HepG2 (cell line): ENCODE data around the gene RBM23. TPM values are rescaled to one million over a fixed set of nuclear protein-coding genes. Genes with fewer than 3 reads are reported as not detected.

ENCODE experiments used
- AKAP8 ChIP-seq: sonication (generic); formaldehyde crosslinking; IDR thresholded peaks from 2 replicates; pipeline ENCODE4 v1.5.1; 2020; ENCODE audit warnings: mild to moderate bottlenecking, missing genetic modification reagents
- CHD4 ChIP-seq: fragments of 200-600 bp; sonication (generic); IDR thresholded peaks from 2 replicates; pipeline ENCODE4 v1.7.0; 2017; ENCODE audit warnings: mild to moderate bottlenecking, low read length, borderline replicate concordance
- GABPA ChIP-seq, 2 experiments: IDR thresholded peaks; 2 replicates each; pipeline ENCODE4 v1.6.1; 2011 to 2016; ENCODE audit warnings: low read depth in 2 of 2, low read length in 1 of 2, missing biosample characterization in 1 of 2, missing genetic modification characterization in 1 of 2
- ZFP1 ChIP-seq: IDR thresholded peaks from 2 replicates; pipeline ENCODE4 v1.6.1; 2016
- ZSCAN25 ChIP-seq: sonication (generic); formaldehyde crosslinking; IDR thresholded peaks from 2 replicates; pipeline ENCODE4 v1.8.0; 2022; ENCODE audit warnings: mild to moderate bottlenecking, missing genetic modification reagents
- polyA plus RNA-seq, 8 experiments: library from polyadenylated mRNA; depleted of rRNA in 3 of 8; stranded (reverse) in 7 of 8; unstranded in 1 of 8; fragments of >200 nt; fragmentation: Illumina TruSeq in 4 of 8; extraction: Trizol in 4 of 8; gene quantifications; 2 replicates each; pipeline versions ENCODE4 v1.2.1 to v1.2.3, GENCODE V29; 2011 to 2016; ENCODE audit warnings: low read depth in 4 of 8, missing spikeins in 1 of 8, mixed read lengths in 1 of 8; ENCODE audit not compliant: insufficient read depth in 1 of 8
- total RNA-seq, 5 experiments: library from RNA; depleted of rRNA; stranded (reverse); fragments of >200 nt; fragmentation: Illumina TruSeq; extraction: Trizol; gene quantifications; 2 replicates each; pipeline ENCODE4 v1.2.3, GENCODE V29; 2016; ENCODE audit warnings: low read depth in 1 of 5
- TF ChIP-seq, protein P1 (sequence below): sonication (generic); formaldehyde crosslinking; IDR thresholded peaks from 2 replicates; pipeline ENCODE4 v1.4.0; 2020; ENCODE audit warnings: missing genetic modification reagents, borderline replicate concordance
- TF ChIP-seq, protein P2 (sequence below): IDR thresholded peaks from 2 replicates; pipeline ENCODE4 v1.4.0; 2020; ENCODE audit warnings: mild to moderate bottlenecking, missing genetic modification reagents
- TF ChIP-seq, protein P3 (sequence below): sonication (generic); formaldehyde crosslinking; IDR thresholded peaks from 2 replicates; pipeline ENCODE4 v1.4.0; 2020; ENCODE audit warnings: missing genetic modification reagents
- TF ChIP-seq, protein P4 (sequence below): sonication (generic); formaldehyde crosslinking; conservative IDR thresholded peaks from 2 replicates; pipeline ENCODE4 v1.4.0; 2020; ENCODE audit warnings: missing genetic modification reagents
- TF ChIP-seq, protein P5 (sequence below): sonication (generic); formaldehyde crosslinking; IDR thresholded peaks from 2 replicates; pipeline ENCODE4 v1.5.1; 2020; ENCODE audit warnings: missing genetic modification reagents, mild to moderate bottlenecking, borderline replicate concordance

The RBM23 gene
- total and polyA plus RNA-seq, 2 of the 13 experiments (the other 11 are each of a cell fraction or from before 2014, with no cell fraction given): 1.5 to 2.1 TPM

DNA sequence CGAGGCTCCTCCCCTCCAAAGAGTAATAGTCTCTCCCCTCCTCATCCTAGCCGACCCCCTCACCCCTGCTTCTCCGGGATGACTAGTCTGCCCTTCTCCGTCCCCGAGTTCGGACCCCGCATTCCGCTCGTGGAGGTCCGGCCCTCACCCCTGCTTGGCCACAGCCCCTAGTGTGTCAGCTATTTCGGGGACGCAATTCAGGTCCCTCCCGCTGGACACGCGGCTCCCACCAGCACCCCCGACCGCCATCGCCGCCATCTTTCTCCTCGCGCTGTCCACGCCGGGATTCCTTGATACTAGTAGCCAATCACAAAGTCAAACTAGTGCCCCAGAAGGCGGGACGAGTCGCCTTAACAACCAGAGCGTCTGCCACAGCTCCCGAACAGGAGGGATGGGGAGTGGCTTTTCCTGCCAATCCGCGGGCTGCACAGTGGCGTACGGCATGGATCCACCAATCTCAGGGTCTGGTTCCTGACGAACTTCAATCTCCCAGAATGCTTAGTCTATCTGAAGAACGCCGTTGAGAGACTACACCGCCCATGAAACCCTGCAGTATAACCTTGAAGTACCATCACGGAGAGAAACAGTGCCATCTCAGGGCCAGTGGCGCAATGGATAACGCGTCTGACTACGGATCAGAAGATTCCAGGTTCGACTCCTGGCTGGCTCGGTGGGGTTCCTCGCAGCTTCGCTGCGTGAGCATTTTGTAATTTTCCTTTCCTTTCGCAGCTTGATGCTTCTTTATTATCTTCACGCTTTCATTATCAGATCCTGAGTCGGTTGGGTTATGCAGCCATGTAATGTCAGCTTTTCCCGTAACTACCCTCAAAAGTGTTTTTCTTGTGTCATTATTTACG lies 10.4 kb upstream of the RBM23 start, which contains the start of gene PRMT5 (continued):
- TF ChIP-seq, protein P1, sequence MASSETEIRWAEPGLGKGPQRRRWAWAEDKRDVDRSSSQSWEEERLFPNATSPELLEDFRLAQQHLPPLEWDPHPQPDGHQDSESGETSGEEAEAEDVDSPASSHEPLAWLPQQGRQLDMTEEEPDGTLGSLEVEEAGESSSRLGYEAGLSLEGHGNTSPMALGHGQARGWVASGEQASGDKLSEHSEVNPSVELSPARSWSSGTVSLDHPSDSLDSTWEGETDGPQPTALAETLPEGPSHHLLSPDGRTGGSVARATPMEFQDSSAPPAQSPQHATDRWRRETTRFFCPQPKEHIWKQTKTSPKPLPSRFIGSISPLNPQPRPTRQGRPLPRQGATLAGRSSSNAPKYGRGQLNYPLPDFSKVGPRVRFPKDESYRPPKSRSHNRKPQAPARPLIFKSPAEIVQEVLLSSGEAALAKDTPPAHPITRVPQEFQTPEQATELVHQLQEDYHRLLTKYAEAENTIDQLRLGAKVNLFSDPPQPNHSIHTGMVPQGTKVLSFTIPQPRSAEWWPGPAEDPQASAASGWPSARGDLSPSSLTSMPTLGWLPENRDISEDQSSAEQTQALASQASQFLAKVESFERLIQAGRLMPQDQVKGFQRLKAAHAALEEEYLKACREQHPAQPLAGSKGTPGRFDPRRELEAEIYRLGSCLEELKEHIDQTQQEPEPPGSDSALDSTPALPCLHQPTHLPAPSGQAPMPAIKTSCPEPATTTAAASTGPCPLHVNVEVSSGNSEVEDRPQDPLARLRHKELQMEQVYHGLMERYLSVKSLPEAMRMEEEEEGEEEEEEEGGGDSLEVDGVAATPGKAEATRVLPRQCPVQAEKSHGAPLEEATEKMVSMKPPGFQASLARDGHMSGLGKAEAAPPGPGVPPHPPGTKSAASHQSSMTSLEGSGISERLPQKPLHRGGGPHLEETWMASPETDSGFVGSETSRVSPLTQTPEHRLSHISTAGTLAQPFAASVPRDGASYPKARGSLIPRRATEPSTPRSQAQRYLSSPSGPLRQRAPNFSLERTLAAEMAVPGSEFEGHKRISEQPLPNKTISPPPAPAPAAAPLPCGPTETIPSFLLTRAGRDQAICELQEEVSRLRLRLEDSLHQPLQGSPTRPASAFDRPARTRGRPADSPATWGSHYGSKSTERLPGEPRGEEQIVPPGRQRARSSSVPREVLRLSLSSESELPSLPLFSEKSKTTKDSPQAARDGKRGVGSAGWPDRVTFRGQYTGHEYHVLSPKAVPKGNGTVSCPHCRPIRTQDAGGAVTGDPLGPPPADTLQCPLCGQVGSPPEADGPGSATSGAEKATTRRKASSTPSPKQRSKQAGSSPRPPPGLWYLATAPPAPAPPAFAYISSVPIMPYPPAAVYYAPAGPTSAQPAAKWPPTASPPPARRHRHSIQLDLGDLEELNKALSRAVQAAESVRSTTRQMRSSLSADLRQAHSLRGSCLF (CRISPR knock-in tag): peak; percentile 91; the same call in 1 of the 2 replicates
- TF ChIP-seq GABPA (IDR thresholded peaks at IDR 0.05; ENCODE audit: low read depth, low read length) (no peak), GABPA (CRISPR knock-in tag; IDR thresholded peaks at IDR 0.05; ENCODE audit: low read depth) (no peak), CHD4 (0 out of 2 replicates have a peak, but pooled peaks have one; percentile 67), AKAP8 (CRISPR knock-in tag) (peak; percentile 79; the same call in 1 of the 2 replicates), ZFP1 (CRISPR knock-in tag) (peak; percentile 97), ZSCAN25 (CRISPR knock-in tag) (peak; percentile 100)
- TF ChIP-seq, protein P2, sequence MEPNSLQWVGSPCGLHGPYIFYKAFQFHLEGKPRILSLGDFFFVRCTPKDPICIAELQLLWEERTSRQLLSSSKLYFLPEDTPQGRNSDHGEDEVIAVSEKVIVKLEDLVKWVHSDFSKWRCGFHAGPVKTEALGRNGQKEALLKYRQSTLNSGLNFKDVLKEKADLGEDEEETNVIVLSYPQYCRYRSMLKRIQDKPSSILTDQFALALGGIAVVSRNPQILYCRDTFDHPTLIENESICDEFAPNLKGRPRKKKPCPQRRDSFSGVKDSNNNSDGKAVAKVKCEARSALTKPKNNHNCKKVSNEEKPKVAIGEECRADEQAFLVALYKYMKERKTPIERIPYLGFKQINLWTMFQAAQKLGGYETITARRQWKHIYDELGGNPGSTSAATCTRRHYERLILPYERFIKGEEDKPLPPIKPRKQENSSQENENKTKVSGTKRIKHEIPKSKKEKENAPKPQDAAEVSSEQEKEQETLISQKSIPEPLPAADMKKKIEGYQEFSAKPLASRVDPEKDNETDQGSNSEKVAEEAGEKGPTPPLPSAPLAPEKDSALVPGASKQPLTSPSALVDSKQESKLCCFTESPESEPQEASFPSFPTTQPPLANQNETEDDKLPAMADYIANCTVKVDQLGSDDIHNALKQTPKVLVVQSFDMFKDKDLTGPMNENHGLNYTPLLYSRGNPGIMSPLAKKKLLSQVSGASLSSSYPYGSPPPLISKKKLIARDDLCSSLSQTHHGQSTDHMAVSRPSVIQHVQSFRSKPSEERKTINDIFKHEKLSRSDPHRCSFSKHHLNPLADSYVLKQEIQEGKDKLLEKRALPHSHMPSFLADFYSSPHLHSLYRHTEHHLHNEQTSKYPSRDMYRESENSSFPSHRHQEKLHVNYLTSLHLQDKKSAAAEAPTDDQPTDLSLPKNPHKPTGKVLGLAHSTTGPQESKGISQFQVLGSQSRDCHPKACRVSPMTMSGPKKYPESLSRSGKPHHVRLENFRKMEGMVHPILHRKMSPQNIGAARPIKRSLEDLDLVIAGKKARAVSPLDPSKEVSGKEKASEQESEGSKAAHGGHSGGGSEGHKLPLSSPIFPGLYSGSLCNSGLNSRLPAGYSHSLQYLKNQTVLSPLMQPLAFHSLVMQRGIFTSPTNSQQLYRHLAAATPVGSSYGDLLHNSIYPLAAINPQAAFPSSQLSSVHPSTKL (CRISPR knock-in tag): peak; percentile 92
- TF ChIP-seq, protein P3, sequence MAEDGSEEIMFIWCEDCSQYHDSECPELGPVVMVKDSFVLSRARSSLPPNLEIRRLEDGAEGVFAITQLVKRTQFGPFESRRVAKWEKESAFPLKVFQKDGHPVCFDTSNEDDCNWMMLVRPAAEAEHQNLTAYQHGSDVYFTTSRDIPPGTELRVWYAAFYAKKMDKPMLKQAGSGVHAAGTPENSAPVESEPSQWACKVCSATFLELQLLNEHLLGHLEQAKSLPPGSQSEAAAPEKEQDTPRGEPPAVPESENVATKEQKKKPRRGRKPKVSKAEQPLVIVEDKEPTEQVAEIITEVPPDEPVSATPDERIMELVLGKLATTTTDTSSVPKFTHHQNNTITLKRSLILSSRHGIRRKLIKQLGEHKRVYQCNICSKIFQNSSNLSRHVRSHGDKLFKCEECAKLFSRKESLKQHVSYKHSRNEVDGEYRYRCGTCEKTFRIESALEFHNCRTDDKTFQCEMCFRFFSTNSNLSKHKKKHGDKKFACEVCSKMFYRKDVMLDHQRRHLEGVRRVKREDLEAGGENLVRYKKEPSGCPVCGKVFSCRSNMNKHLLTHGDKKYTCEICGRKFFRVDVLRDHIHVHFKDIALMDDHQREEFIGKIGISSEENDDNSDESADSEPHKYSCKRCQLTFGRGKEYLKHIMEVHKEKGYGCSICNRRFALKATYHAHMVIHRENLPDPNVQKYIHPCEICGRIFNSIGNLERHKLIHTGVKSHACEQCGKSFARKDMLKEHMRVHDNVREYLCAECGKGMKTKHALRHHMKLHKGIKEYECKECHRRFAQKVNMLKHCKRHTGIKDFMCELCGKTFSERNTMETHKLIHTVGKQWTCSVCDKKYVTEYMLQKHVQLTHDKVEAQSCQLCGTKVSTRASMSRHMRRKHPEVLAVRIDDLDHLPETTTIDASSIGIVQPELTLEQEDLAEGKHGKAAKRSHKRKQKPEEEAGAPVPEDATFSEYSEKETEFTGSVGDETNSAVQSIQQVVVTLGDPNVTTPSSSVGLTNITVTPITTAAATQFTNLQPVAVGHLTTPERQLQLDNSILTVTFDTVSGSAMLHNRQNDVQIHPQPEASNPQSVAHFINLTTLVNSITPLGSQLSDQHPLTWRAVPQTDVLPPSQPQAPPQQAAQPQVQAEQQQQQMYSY (CRISPR knock-in tag): peak; percentile 41; the same call in 1 of the 2 replicates
- TF ChIP-seq, protein P4, sequence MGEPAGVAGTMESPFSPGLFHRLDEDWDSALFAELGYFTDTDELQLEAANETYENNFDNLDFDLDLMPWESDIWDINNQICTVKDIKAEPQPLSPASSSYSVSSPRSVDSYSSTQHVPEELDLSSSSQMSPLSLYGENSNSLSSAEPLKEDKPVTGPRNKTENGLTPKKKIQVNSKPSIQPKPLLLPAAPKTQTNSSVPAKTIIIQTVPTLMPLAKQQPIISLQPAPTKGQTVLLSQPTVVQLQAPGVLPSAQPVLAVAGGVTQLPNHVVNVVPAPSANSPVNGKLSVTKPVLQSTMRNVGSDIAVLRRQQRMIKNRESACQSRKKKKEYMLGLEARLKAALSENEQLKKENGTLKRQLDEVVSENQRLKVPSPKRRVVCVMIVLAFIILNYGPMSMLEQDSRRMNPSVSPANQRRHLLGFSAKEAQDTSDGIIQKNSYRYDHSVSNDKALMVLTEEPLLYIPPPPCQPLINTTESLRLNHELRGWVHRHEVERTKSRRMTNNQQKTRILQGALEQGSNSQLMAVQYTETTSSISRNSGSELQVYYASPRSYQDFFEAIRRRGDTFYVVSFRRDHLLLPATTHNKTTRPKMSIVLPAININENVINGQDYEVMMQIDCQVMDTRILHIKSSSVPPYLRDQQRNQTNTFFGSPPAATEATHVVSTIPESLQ (CRISPR knock-in tag): peak; percentile 95; the same call in 1 of the 2 replicates
- TF ChIP-seq, protein P5, sequence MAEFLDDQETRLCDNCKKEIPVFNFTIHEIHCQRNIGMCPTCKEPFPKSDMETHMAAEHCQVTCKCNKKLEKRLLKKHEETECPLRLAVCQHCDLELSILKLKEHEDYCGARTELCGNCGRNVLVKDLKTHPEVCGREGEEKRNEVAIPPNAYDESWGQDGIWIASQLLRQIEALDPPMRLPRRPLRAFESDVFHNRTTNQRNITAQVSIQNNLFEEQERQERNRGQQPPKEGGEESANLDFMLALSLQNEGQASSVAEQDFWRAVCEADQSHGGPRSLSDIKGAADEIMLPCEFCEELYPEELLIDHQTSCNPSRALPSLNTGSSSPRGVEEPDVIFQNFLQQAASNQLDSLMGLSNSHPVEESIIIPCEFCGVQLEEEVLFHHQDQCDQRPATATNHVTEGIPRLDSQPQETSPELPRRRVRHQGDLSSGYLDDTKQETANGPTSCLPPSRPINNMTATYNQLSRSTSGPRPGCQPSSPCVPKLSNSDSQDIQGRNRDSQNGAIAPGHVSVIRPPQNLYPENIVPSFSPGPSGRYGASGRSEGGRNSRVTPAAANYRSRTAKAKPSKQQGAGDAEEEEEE (CRISPR knock-in tag): peak; percentile 77
